ENCODE measurements around the gene PTGFRN.

DNA sequence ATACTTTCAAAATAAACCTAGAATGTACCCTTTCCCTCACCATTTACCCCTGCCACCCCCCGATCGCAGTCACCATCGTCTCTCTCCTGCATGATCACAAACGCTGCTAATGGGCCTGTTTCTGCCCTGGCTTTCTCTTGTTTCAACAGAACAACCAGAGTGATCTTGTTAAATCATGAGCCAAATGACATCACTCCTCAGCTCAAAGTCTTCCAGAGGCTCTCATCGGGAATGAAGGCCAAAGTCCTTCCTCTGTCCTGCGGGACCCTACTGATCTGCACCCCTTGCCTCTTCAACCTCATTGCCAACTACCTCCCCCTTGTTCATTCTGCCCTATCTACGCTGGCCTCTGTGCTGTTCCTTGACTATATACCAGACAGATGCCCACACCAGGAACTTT is 39.4 kb upstream of the PTGFRN start:
- TF ChIP-seq, protein P1, sequence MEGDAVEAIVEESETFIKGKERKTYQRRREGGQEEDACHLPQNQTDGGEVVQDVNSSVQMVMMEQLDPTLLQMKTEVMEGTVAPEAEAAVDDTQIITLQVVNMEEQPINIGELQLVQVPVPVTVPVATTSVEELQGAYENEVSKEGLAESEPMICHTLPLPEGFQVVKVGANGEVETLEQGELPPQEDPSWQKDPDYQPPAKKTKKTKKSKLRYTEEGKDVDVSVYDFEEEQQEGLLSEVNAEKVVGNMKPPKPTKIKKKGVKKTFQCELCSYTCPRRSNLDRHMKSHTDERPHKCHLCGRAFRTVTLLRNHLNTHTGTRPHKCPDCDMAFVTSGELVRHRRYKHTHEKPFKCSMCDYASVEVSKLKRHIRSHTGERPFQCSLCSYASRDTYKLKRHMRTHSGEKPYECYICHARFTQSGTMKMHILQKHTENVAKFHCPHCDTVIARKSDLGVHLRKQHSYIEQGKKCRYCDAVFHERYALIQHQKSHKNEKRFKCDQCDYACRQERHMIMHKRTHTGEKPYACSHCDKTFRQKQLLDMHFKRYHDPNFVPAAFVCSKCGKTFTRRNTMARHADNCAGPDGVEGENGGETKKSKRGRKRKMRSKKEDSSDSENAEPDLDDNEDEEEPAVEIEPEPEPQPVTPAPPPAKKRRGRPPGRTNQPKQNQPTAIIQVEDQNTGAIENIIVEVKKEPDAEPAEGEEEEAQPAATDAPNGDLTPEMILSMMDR (IDR thresholded peaks at IDR 0.05; ENCODE audit: low read depth, low read length, missing input control): no peak
- TF ChIP-seq SP1 (IDR thresholded peaks at IDR 0.05) (no peak), TAF1 (conservative IDR thresholded peaks at IDR 0.05) (no peak), RAD21 (IDR thresholded peaks at IDR 0.05) (no peak), YY1 (IDR thresholded peaks at IDR 0.05) (no peak)
- TF ChIP-seq, protein P2, sequence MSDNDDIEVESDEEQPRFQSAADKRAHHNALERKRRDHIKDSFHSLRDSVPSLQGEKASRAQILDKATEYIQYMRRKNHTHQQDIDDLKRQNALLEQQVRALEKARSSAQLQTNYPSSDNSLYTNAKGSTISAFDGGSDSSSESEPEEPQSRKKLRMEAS (IDR thresholded peaks at IDR 0.05): no peak
